Right ventricle myocardium inferior (tissue), 1 donor: ENCODE results near the gene SSBP3. TPM values are rescaled to one million over a fixed set of nuclear protein-coding genes. Genes with fewer than 3 reads are reported as not detected.
A peak's percentile ranks its signal among the peaks of the same experiment; 100 is the strongest.

Source experiments
- ATAC-seq: fragments of 200-7000 bp; cut with Tn5 transposase; one replicate; pipeline ENCODE4 v1.9.1; 2020; ENCODE audit warnings: mild to moderate bottlenecking, moderate library complexity
- DNase-seq: peaks from one replicate; pipeline ENCODE4 v3.0.0; 2021; ENCODE audit errors: missing footprints
- intact Hi-C: fragments of 100-400 bp; cut with DNase I; formaldehyde crosslinking; loops from one replicate; pipeline ENCODE4 v1.11.0; 2022
- total RNA-seq: library from RNA; stranded (reverse); fragmentation: NEBNext Ultra II Directional; extraction: Animal tissue kit (Norgen Biotek cat#: 25700); gene quantifications from one replicate; pipeline ENCODE4 v1.2.1, GENCODE V29; 2021
- donor health status: DM: no; HTN: yes; CAD: no; lungs with severe emphysema.

Gene SSBP3
- total RNA-seq, 1 donor from 2014 or later, result 53.6 TPM

- intact Hi-C loops, result no loop called here
- ATAC-seq, result peak; percentile 82
- no peak for DNase-seq
These were observed 100.2 kb downstream of the SSBP3 start for GRCh38 chr1:54305906-54306514.

DNA sequence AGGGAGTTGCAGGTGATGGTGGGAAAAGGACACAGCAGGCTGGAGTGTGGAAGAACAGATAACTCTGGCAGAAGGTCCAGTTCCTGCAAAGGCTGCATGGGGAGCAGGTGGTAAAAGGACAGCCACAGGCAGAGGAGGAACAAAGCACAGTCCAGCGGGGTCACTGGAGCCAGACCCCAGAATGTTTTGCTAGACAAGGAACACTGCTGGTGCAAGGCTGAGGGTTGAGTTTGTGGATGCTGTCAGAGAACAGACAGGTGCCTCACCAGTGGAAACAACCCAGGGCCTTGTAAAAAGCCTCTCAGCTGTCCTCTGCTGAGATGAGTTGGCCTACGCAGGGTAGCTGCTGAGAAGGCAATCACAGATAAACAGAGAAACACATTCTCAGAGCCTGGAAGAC is 101.7 kb downstream of the SSBP3 start:
- DNase-seq, result no peak
- no peak for ATAC-seq
- intact Hi-C loops, result no loop called here

GRCh38 chr1:54302951-54303843 is 103.0 kb downstream of the SSBP3 start:
- DNase-seq (no peak), ATAC-seq (no peak)
- intact Hi-C loops, result no loop called here

GRCh38 chr1:54302549-54302948 is 103.6 kb downstream of the SSBP3 start:
- intact Hi-C loops, result no loop called here
- no peak for ATAC-seq

DNA sequence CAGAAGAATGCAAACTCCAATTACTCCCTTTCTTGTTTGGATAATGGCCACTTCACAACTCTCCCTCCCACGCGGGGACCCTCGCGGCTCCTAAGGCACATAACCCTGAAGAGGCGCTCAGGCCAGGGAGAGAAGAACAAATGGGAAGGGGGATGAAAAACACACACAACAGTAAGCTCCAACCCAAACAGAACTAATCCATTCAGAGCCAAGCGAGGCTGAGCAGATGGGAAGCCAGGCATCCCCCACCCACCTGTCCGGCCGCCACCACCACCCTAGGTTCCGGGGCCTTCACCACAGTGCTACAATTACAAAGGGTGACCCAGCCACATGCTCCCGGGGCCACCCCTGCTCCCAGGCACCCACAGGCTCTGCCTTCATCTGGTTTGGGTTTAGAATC is 104.7 kb downstream of the SSBP3 start:
- DNase-seq (no peak), ATAC-seq (no peak)
- intact Hi-C loops, result no loop called here

More at GRCh38 chr1:54302549-54302948, 103.6 kb downstream of the SSBP3 start:
- DNase-seq, result no peak

GRCh38 chr1:54300401-54300800 is 105.8 kb downstream of the SSBP3 start:
- intact Hi-C loops, result no loop called here
- DNase-seq (no peak), ATAC-seq (no peak)

DNA sequence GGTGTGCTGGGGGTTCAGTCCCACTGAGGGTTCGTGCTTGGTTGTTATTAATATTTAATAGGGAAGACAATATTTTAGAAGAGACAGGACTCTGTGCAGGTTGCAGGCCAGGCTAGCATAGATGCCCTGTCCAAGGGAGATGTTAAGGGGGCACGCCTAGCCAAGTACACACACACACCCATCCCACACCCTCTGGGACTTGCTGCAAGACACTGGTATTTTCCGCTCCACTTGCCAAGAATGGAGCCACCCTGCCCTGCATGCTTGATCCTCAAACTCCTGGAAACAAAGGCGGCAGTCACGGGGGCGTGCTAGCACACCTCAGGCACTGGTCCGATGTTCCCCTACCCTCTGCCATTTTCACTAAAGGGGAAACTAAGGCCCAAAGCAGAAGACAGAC is 107.2 kb downstream of the SSBP3 start:
- DNase-seq (no peak), ATAC-seq (peak; percentile 42)

GRCh38 chr1:54298284-54299033 is 107.7 kb downstream of the SSBP3 start:
- DNase-seq (no peak), ATAC-seq (no peak)
- intact Hi-C loops, result no loop called here

More for the DNA sequence above, 107.2 kb downstream of the SSBP3 start:
- intact Hi-C loops, result no loop called here

DNA sequence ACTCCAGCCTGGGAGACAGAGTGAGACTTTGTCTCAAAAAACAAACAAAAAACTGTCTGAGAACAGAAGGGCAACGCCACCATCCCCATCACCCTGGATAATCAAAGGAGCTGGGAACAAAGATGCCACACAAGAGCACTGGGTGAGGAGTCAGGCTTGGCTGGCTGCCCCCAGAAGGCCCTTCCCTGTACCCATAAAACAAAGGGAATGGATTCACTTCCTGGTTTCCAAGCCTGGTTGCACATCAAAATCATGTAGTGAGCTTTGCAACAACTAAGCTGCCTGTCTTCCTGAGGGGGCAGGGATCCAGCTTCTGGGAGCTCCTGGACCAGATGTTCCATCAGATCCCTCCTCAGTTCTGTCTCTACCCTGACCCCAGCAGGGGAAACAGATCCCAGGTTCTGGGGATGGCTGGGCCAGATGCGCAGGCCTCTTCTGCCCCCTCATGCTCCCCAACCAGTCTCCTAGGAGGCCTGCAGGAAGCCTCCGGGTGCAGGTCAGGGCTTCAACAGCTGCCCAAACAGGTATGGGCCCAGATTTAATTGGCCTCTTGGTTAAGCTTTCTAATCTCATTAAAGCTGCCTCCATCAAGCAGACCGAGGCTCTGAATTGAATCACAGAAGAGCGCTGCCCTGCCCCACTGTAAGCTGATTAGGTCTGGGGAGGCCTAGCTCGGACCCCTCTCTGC is 108.5 kb downstream of the SSBP3 start:
- intact Hi-C loops, result no loop called here
- no peak for DNase-seq

DNA sequence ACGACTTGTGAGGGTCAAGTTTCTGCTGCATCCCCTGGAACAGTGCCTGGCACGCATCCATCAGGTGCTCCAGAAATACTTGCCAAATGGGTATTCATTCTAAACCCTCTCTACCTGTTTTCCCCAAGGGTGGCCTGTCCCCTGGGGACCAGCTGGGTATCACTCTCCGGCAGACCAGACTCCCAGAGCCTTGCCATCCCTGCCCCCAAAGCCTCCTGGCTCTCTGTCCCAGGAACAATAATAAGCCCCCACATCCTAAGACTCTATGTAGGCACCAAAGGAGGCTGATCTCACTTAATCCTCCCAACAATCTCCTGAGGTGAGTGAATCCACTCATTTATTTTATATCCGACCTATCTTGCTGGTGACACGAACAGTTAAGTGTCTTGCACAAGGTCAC is 109.5 kb downstream of the SSBP3 start:
- no peak for ATAC-seq
- intact Hi-C loops, result no loop called here
- DNase-seq, result no peak

More for the DNA sequence above, 108.5 kb downstream of the SSBP3 start:
- ATAC-seq, result no peak

GRCh38 chr1:54294887-54295286 is 111.3 kb downstream of the SSBP3 start:
- intact Hi-C loops, result no loop called here
- ATAC-seq (no peak), DNase-seq (no peak)

DNA sequence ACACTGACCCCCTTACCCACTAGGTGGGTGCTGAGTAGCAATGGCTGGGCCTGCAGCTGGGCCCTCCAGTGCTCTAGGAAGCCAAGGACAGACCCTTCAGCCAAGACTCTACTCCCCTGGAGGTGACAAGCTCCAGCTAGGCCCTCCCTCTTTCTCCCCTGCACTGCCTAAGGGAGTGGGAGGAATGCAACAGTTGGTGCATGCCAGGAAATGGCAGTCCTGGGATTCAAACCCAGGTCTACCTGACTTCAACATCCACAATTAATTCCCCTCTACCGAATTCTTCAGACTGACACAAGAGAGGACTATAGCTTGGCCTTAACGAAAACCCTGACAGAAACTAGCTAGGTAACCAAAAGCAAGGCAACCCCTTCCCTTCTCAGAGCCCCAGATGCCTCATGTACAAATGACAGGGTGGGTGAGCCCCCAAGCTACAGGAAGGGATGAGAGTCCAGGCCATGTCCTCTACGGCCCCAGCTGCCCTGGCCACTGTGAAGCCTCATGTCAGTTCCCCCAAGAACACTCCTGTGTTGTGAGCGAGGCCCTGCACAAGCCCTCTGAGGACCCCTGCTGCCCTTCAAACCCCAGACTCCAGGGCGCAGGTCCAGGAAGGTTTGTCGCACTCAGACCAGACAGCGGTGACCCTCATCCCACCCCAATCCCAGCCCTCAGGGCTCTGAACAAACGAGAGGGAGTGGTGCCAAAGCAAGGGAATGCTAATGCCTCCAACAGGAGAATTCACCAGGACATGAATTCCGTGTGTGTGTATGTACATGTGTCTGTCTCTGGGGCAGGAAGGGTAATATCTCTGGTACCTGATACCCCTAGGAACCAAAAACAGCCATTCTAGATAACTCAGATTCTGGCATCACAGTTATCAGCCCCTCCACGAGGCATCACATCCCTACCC is 113.9 kb downstream of the SSBP3 start:
- intact Hi-C loops, result no loop called here
- ATAC-seq, result no peak
- no peak for DNase-seq

DNA sequence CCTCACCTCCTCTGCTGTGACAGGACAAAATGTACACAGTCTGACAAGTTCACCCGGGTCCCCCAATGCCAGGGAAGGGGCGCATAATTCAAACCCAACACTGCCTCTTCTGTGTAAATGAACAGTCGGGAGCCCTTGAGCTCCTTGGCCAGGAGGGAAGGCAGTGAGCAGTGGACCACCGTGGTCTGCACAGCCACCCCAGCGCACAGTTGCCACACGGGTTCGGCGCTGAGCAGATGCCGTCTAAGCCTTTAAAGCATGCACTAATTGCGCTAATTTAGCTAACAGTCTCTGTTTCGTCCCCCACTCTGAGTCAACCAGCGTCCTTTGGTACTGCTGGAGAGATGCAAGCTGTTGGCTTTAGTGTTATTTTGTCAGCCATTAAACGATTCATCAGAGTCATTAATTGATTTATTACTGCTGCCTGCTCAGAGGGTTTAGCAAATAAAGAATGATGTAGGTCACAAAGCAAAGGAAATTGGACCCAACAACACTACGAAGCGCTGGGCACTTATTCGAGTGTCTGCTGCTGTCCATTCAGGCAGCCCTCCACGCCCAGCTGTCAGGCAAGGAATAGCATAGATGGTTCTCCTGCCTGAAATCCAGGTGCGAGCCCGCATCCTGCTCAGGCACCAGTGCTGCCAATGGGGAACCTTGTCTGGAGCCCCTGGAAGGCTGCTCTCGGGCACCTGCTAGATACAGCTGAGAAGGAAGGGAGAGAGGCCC is 114.8 kb downstream of the SSBP3 start:
- ATAC-seq, result no peak
- intact Hi-C loops, result no loop called here
- no peak for DNase-seq

- peak; percentile 23 for ATAC-seq
- intact Hi-C loops, result no loop called here
- DNase-seq, result no peak
These were observed 115.5 kb downstream of the SSBP3 start for GRCh38 chr1:54290506-54291184.

- ATAC-seq (no peak), DNase-seq (no peak)
- intact Hi-C loops, result no loop called here
These were observed 116.4 kb downstream of the SSBP3 start for GRCh38 chr1:54289712-54290233.

- DNase-seq (no peak), ATAC-seq (peak; percentile 42)
- intact Hi-C loops, result no loop called here
These were observed 118.4 kb downstream of the SSBP3 start for GRCh38 chr1:54287801-54288211.
